Neural cell (in vitro differentiated cells): ENCODE results near the gene ZNF658. TPM values are rescaled to one million over a fixed set of nuclear protein-coding genes. Genes with fewer than 3 reads are reported as not detected.
A peak's percentile ranks its signal among the peaks of the same experiment; 100 is the strongest.
"Not testable (repeated sequence)": the region's sequence is repeated elsewhere in the genome, so short reads cannot be mapped to it uniquely, and the experiment has no call there.

Source experiments
- H2AFZ ChIP-seq: fragments of 200-600, 300-800 bp; sonication (generic), shearing (Covaris generic); 2 replicates; pipeline ENCODE4 v1.6.0; 2014; ENCODE audit warnings: low read depth, mild to moderate bottlenecking, antibody characterized with exemption, low read length, moderate library complexity
- H3F3A ChIP-seq: fragments of 200-600 bp; shearing (Covaris generic); 2 replicates; pipeline ENCODE4 v1.6.1; 2016; ENCODE audit warnings: mild to moderate bottlenecking, moderate library complexity, mixed read lengths, antibody characterized with exemption, low read length; ENCODE audit not compliant: insufficient read depth, poor library complexity, severe bottlenecking
- H3K27ac ChIP-seq: fragments of 200-600, 300-800 bp; sonication (generic), shearing (Covaris generic); 2 replicates; pipeline ENCODE4 v1.5.1; 2014; ENCODE audit warnings: mild to moderate bottlenecking, low read length, moderate library complexity
- H3K27me3 ChIP-seq: fragments of 300-800, 200-600 bp; sonication (generic), shearing (Covaris generic); 2 replicates; pipeline ENCODE4 v1.6.0; 2014; ENCODE audit warnings: mild to moderate bottlenecking, low read depth, low read length, moderate library complexity; ENCODE audit not compliant: insufficient read depth
- H3K36me3 ChIP-seq: fragments of 300-800, 200-600 bp; sonication (generic), shearing (Covaris generic); 2 replicates; pipeline ENCODE4 v1.5.1; 2014; ENCODE audit warnings: mild to moderate bottlenecking, antibody characterized with exemption, low read length, moderate library complexity; ENCODE audit not compliant: insufficient read depth
- H3K4me2 ChIP-seq: fragments of 300-800, 200-600 bp; sonication (generic), shearing (Covaris generic); 2 replicates; pipeline ENCODE4 v1.6.0; 2014; ENCODE audit warnings: mild to moderate bottlenecking, low read length
- H3K4me3 ChIP-seq: fragments of 300-800, 200-600 bp; sonication (generic), shearing (Covaris generic); 2 replicates; pipeline ENCODE4 v1.5.1; 2014; ENCODE audit warnings: mild to moderate bottlenecking, low read length, moderate library complexity
- H3K79me2 ChIP-seq: fragments of 200-600 bp; shearing (Covaris generic); replicated peaks from 2 replicates; pipeline ENCODE4 v1.6.0; 2014; ENCODE audit warnings: mild to moderate bottlenecking, low read length, moderate library complexity; ENCODE audit not compliant: insufficient read depth
- H3K9ac ChIP-seq: fragments of 300-800, 200-600 bp; sonication (generic), shearing (Covaris generic); 2 replicates; pipeline ENCODE4 v1.6.1; 2016; ENCODE audit warnings: mild to moderate bottlenecking, low read length, mixed read lengths
- H3K9me2 ChIP-seq: fragments of 200-600 bp; shearing (Covaris generic); 2 replicates; pipeline ENCODE4 v1.6.1; 2016; ENCODE audit warnings: mild to moderate bottlenecking, low read length, mixed read lengths; ENCODE audit not compliant: insufficient read depth
- H3K9me3 ChIP-seq: fragments of 200-600, 300-800 bp; sonication (generic), shearing (Covaris generic); 2 replicates; pipeline ENCODE4 v1.6.1; 2016; ENCODE audit warnings: mild to moderate bottlenecking, mixed run types, low read length, moderate library complexity, mixed read lengths
- H4K20me1 ChIP-seq: fragments of 200-600 bp; shearing (Covaris generic); 2 replicates; pipeline ENCODE4 v1.6.1; 2016; ENCODE audit warnings: mild to moderate bottlenecking, mixed run types; ENCODE audit not compliant: insufficient read depth
- polyA minus RNA-seq: library from RNA; depleted of rRNA, polyadenylated mRNA; stranded (reverse); fragments of >200 nt; gene quantifications from 2 replicates; pipeline ENCODE4 v1.2.3, GENCODE V29; 2014
- polyA plus RNA-seq: library from polyadenylated mRNA; depleted of rRNA; stranded (reverse); fragments of >200 nt; gene quantifications from 2 replicates; pipeline ENCODE4 v1.2.3, GENCODE V29; 2014

ZNF658 gene
- polyA plus RNA-seq: 4.9 and 6.3 TPM in 2 replicates
- 15.3 and 16.0 TPM in 2 replicates for polyA minus RNA-seq

GRCh38 chr9:66900490-66901131 lies at the start of gene ZNF658:
ZNF658 (plus strand) TSS chr9:66900725; CDS start chr9:66903562, 2,837 bp downstream.
- H3K4me2 ChIP-seq, H3K9me3 ChIP-seq, H3K36me3 ChIP-seq, H3K9me2 ChIP-seq, H3K79me2 ChIP-seq, H3K27me3 ChIP-seq, H2AFZ ChIP-seq, H3K27ac ChIP-seq, H3F3A ChIP-seq, H4K20me1 ChIP-seq: not testable (repeated sequence)
- peak within 1 kb of the TSS; percentile 12 for H3K9ac ChIP-seq
- peak within 1 kb of the TSS; percentile 60 for H3K4me3 ChIP-seq

- not testable (repeated sequence) for H4K20me1 ChIP-seq, H3K27me3 ChIP-seq, H3K27ac ChIP-seq, H3K79me2 ChIP-seq, H3F3A ChIP-seq, H3K9me2 ChIP-seq, H3K4me3 ChIP-seq, H2AFZ ChIP-seq, H3K9ac ChIP-seq, H3K4me2 ChIP-seq, H3K36me3 ChIP-seq, H3K9me3 ChIP-seq
Observed at GRCh38 chr9:66861732-66862131, 38.8 kb upstream of the ZNF658 start.

GRCh38 chr9:66868660-66869059 lies 31.9 kb upstream of the ZNF658 start:
- H3K9ac ChIP-seq, H3K27ac ChIP-seq, H3K9me2 ChIP-seq, H3K36me3 ChIP-seq, H3K27me3 ChIP-seq, H3K79me2 ChIP-seq, H3F3A ChIP-seq, H3K9me3 ChIP-seq, H4K20me1 ChIP-seq, H3K4me2 ChIP-seq, H2AFZ ChIP-seq, H3K4me3 ChIP-seq: not testable (repeated sequence)

GRCh38 chr9:66880605-66881004 lies 19.9 kb upstream of the ZNF658 start:
- not testable (repeated sequence) for H2AFZ ChIP-seq, H3K9me3 ChIP-seq, H3K9me2 ChIP-seq, H4K20me1 ChIP-seq, H3K9ac ChIP-seq, H3K27me3 ChIP-seq, H3K36me3 ChIP-seq, H3F3A ChIP-seq, H3K27ac ChIP-seq, H3K4me2 ChIP-seq, H3K79me2 ChIP-seq, H3K4me3 ChIP-seq

GRCh38 chr9:66881847-66882246 lies 18.7 kb upstream of the ZNF658 start:
- H3K4me3 ChIP-seq, H4K20me1 ChIP-seq, H3K27ac ChIP-seq, H3K79me2 ChIP-seq, H3F3A ChIP-seq, H3K9me2 ChIP-seq, H3K9me3 ChIP-seq, H3K27me3 ChIP-seq, H3K9ac ChIP-seq, H3K4me2 ChIP-seq, H3K36me3 ChIP-seq, H2AFZ ChIP-seq: not testable (repeated sequence)

- H3K79me2 ChIP-seq, H3K36me3 ChIP-seq, H3K9ac ChIP-seq, H3K27ac ChIP-seq, H3K4me2 ChIP-seq, H3K9me2 ChIP-seq, H2AFZ ChIP-seq, H3K9me3 ChIP-seq, H3K27me3 ChIP-seq, H4K20me1 ChIP-seq, H3K4me3 ChIP-seq, H3F3A ChIP-seq: not testable (repeated sequence)
Observed at GRCh38 chr9:66890334-66890733, 10.2 kb upstream of the ZNF658 start.

GRCh38 chr9:66901141-66901540 lies 616 bp downstream of the ZNF658 start:
- H3K79me2 ChIP-seq, H3K9me3 ChIP-seq, H2AFZ ChIP-seq, H3F3A ChIP-seq, H4K20me1 ChIP-seq, H3K36me3 ChIP-seq, H3K9me2 ChIP-seq, H3K27ac ChIP-seq, H3K9ac ChIP-seq, H3K27me3 ChIP-seq, H3K4me2 ChIP-seq: not testable (repeated sequence)
- peak overlapping the region; percentile 60 for H3K4me3 ChIP-seq

- H3K79me2 ChIP-seq, H3K36me3 ChIP-seq, H3F3A ChIP-seq, H3K9me2 ChIP-seq, H3K27ac ChIP-seq, H4K20me1 ChIP-seq, H3K4me2 ChIP-seq, H3K27me3 ChIP-seq, H3K4me3 ChIP-seq, H3K9me3 ChIP-seq, H3K9ac ChIP-seq, H2AFZ ChIP-seq: not testable (repeated sequence)
Observed at GRCh38 chr9:66909560-66909959, 9.0 kb downstream of the ZNF658 start.
